Activated naive CD8-positive, alpha-beta T cell treated with anti-CD3 and anti-CD28 coated beads, Interleukin-2, amount 10 ng/mL, durations not matched to agents 7 days and 5 days (primary cell): ENCODE data around the gene CFAP97. TPM values are rescaled to one million over a fixed set of nuclear protein-coding genes. Genes with fewer than 3 reads are reported as not detected.

Source experiments
- ATAC-seq: fragments of 150-1000 bp; cut with Tn5 transposase; one replicate; pipeline ENCODE4 v1.10.0; 2021; ENCODE audit warnings: low read depth, moderate library complexity
- POLR2A ChIA-PET: fragments of 350-600 bp; sonication (Branson Sonifier 250); formaldehyde crosslinking; loops from one replicate; lab custom pipeline; 2021; ENCODE audit warnings: antibody characterized with exemption; lab: Charles Lee
- DNase-seq: peaks from one replicate; pipeline ENCODE4 v3.0.0; 2021
- H3K27ac Mint-ChIP-seq: one replicate; pipeline ENCODE4 v1.8.0; 2022; ENCODE audit warnings: mild to moderate bottlenecking, mixed read lengths
- H3K27me3 Mint-ChIP-seq: one replicate; pipeline ENCODE4 v1.8.0; 2022; ENCODE audit warnings: mild to moderate bottlenecking, moderate library complexity, mixed read lengths
- H3K36me3 Mint-ChIP-seq: one replicate; pipeline ENCODE4 v1.8.0; 2021; ENCODE audit warnings: mild to moderate bottlenecking, mixed read lengths
- H3K4me1 Mint-ChIP-seq: one replicate; pipeline ENCODE4 v1.8.0; 2021; ENCODE audit warnings: mixed read lengths
- H3K4me3 Mint-ChIP-seq: one replicate; pipeline ENCODE4 v1.8.0; 2022; ENCODE audit warnings: mild to moderate bottlenecking, moderate library complexity, mixed read lengths
- H3K9me3 Mint-ChIP-seq: one replicate; pipeline ENCODE4 v1.8.0; 2021; ENCODE audit warnings: mixed read lengths
- total RNA-seq, 2 experiments: library from RNA; stranded (reverse); gene quantifications; one replicate each; pipeline ENCODE4 v1.2.3, GENCODE V29; 2021

CFAP97 gene
- total RNA-seq, 2 experiments from 2014 or later: 30.3 to 30.5 TPM

GRCh38 chr4:185171373-185172071 is 32.3 kb downstream of the CFAP97 start:
- H3K36me3 Mint-ChIP-seq: peaks cover 32% of the 10 kb centered on the region
- no peaks in the 10 kb centered on the region for H3K27me3 Mint-ChIP-seq
- peaks cover 3% of the 10 kb centered on the region for H3K9me3 Mint-ChIP-seq
- no peak overlapping the region for H3K4me3 Mint-ChIP-seq
- no peak overlapping the region for H3K27ac Mint-ChIP-seq
- POLR2A ChIA-PET: no interaction called here
- ATAC-seq: no peak
- peaks cover 1% of the 10 kb centered on the region for H3K4me1 Mint-ChIP-seq
- no peak for DNase-seq

GRCh38 chr4:185167234-185167633 is 36.6 kb downstream of the CFAP97 start:
- ATAC-seq: no peak
- POLR2A ChIA-PET: no interaction called here
- peaks cover 35% of the 10 kb centered on the region for H3K36me3 Mint-ChIP-seq
- H3K27ac Mint-ChIP-seq: no peak overlapping the region
- H3K4me1 Mint-ChIP-seq: peaks cover 14% of the 10 kb centered on the region
- H3K9me3 Mint-ChIP-seq: peaks cover 3% of the 10 kb centered on the region
- no peak overlapping the region for H3K4me3 Mint-ChIP-seq
- peaks cover 5% of the 10 kb centered on the region for H3K27me3 Mint-ChIP-seq
- DNase-seq: no peak

DNA sequence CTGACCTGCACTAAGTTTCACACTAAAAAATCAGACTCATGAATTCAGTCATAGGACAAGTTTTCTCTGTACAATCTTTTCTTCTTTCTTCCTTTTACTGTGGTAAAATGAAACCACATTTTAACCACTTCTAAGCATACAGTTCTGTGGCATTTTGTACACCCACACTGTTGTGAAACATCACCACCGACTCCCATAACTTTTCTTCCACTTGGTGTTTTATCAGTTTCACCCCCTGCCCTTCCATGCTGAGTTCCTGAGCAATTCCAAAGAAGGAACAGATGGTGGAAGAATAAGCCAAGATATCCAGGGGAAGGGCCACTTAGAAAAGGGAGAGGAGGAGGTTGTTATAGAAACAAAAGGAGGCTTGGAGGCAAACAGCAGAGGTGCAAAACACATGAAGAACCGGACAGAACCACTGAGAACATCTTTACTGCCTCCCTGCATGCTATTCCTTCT is 38.2 kb downstream of the CFAP97 start:
- H3K27me3 Mint-ChIP-seq: peaks cover 6% of the 10 kb centered on the region
- peak; percentile 75 for ATAC-seq
- DNase-seq: no peak
- peaks cover 43% of the 10 kb centered on the region for H3K36me3 Mint-ChIP-seq
- H3K27ac Mint-ChIP-seq: peak overlapping the region; percentile 41
- H3K9me3 Mint-ChIP-seq: peaks cover 3% of the 10 kb centered on the region
- peak overlapping the region; percentile 48 for H3K4me3 Mint-ChIP-seq
- POLR2A ChIA-PET: no interaction called here
- peaks cover 13% of the 10 kb centered on the region for H3K4me1 Mint-ChIP-seq

GRCh38 chr4:185151296-185151695 is 52.5 kb downstream of the CFAP97 start:
- no peak for DNase-seq
- H3K9me3 Mint-ChIP-seq: no peaks in the 10 kb centered on the region
- no peaks in the 10 kb centered on the region for H3K4me1 Mint-ChIP-seq
- POLR2A ChIA-PET: no interaction called here
- H3K4me3 Mint-ChIP-seq: no peak overlapping the region
- H3K27me3 Mint-ChIP-seq: no peaks in the 10 kb centered on the region
- ATAC-seq: no peak
- H3K27ac Mint-ChIP-seq: no peak overlapping the region
- peaks cover 16% of the 10 kb centered on the region for H3K36me3 Mint-ChIP-seq

GRCh38 chr4:185149392-185149791 is 54.4 kb downstream of the CFAP97 start:
- Mint-ChIP-seq H3K9me3 (no peaks in the 10 kb centered on the region), H3K27ac (no peak overlapping the region), H3K4me1 (no peaks in the 10 kb centered on the region), H3K27me3 (no peaks in the 10 kb centered on the region), H3K4me3 (no peak overlapping the region), H3K36me3 (peaks cover 14% of the 10 kb centered on the region)
- ATAC-seq (no peak), DNase-seq (no peak)
- POLR2A ChIA-PET: no interaction called here

DNA sequence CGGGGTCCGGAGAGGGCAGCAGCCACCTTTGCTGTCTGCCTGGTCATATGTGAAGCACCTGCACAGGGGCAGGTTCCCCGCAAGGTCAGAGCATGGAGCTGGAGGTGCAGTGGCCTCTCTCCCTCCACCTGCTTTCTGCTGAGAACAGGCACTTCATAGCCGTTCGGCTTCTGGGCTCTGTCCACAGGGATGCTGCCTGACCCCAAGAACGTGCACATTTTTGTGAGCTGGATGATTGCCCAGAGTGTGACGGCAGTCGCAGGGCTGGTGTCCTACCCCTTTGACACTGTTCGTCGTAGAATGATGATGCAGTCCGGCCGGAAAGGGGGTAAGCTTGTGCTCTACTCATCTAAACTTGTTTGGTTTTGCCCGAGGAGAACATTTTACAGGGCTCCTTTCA is 58.2 kb downstream of the CFAP97 start:
- Mint-ChIP-seq H3K9me3 (no peaks in the 10 kb centered on the region), H3K27me3 (peaks cover 16% of the 10 kb centered on the region), H3K27ac (no peak overlapping the region), H3K4me1 (peaks cover 10% of the 10 kb centered on the region), H3K36me3 (peaks cover 4% of the 10 kb centered on the region), H3K4me3 (no peak overlapping the region)
- DNase-seq (no peak), ATAC-seq (no peak)
- POLR2A ChIA-PET: no interaction called here

- no peaks in the 10 kb centered on the region for H3K9me3 Mint-ChIP-seq
- H3K4me3 Mint-ChIP-seq: no peak overlapping the region
- DNase-seq (no peak), ATAC-seq (no peak)
- H3K4me1 Mint-ChIP-seq: peaks cover 10% of the 10 kb centered on the region
- POLR2A ChIA-PET: no interaction called here
- H3K27me3 Mint-ChIP-seq: peaks cover 22% of the 10 kb centered on the region
- no peak overlapping the region for H3K27ac Mint-ChIP-seq
- H3K36me3 Mint-ChIP-seq: peaks cover 4% of the 10 kb centered on the region
Measured at GRCh38 chr4:185144601-185145240, 59.1 kb downstream of the CFAP97 start.

DNA sequence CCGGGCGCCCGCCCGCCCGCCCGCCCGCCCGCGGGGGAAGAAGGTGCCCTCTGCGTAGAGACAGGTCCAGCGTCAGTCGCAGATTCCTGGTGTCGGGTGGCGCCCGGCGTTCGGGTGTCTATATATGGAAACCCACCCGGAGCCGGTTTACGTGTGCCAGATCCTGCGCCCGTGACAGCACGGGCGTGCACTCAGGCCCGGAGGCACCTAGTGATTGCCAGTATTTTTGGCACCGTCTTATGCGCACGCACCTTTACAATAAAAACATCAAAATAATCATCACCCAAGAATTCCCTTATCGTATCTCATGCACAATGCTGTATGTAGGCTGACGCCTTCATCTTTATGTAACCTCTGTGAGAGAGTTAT is 60.2 kb downstream of the CFAP97 start:
- no peak for ATAC-seq
- no peak overlapping the region for H3K27ac Mint-ChIP-seq
- POLR2A ChIA-PET: interaction anchor here (0.9 to 1.5 kb wide), 2 partner anchors 252 to 253 kb away, joined by 3 to 5 read pairs; partner anchors contain the start of gene ANKRD37
- no peak for DNase-seq
- no peaks in the 10 kb centered on the region for H3K9me3 Mint-ChIP-seq
- peaks cover 10% of the 10 kb centered on the region for H3K4me1 Mint-ChIP-seq
- peaks cover 4% of the 10 kb centered on the region for H3K36me3 Mint-ChIP-seq
- H3K4me3 Mint-ChIP-seq: peak overlapping the region; percentile 81
- peaks cover 28% of the 10 kb centered on the region for H3K27me3 Mint-ChIP-seq

DNA sequence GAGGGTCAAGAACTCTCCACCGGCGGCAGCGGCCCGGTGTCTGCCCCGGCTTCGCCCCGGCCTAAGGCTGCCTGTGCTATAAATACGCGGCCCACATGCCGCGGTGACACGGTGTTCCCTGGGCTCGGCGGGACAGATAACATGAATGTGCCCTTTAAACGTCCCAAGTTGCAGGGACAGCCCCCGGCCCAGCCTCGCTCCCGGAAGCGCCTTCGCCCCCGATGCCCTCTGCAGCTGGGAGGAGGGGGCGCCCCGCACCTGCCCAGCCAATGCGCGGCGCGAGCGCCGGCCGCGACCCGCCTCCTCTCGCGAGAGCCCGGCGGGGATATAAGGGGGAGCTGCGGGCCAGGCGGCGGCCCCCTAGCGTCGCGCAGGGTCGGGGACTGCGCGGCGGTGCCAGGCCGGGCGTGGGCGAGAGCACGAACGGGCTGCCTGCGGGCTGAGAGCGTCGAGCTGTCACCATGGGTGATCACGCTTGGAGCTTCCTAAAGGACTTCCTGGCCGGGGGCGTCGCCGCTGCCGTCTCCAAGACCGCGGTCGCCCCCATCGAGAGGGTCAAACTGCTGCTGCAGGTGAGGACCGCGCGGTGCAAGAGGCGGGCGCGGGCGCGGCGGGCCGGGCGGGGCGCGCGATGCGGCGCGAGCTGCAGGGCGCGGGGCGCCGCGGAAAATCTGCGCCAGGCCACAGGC is 60.7 kb downstream of the CFAP97 start, which contains the start of gene SLC25A4:
TSS of gene SLC25A4 (plus strand) at position 355 of the 689 bp plus-strand sequence. CDS start at position 462, 107 bp downstream.
- Mint-ChIP-seq H3K4me1 (peaks cover 10% of the 10 kb centered on the region), H3K36me3 (peaks cover 4% of the 10 kb centered on the region), H3K27me3 (peaks cover 33% of the 10 kb centered on the region), H3K27ac (peak within 1 kb of the TSS; percentile 57), H3K4me3 (peak within 1 kb of the TSS; percentile 85), H3K9me3 (no peaks in the 10 kb centered on the region)
- POLR2A ChIA-PET: interaction anchor here (0.9 to 1.5 kb wide), 2 partner anchors 252 to 253 kb away, joined by 3 to 5 read pairs; partner anchors contain the start of gene ANKRD37
- DNase-seq (peak; percentile 88), ATAC-seq (peak; percentile 96)

- Mint-ChIP-seq H3K27me3 (peaks cover 36% of the 10 kb centered on the region), H3K36me3 (peaks cover 4% of the 10 kb centered on the region), H3K9me3 (no peaks in the 10 kb centered on the region), H3K27ac (peak overlapping the region; percentile 57), H3K4me3 (peak overlapping the region; percentile 85), H3K4me1 (peaks cover 10% of the 10 kb centered on the region)
- no peak for DNase-seq
- peak; percentile 9 for ATAC-seq
- POLR2A ChIA-PET: interaction anchor here (0.7 to 1.5 kb wide), 2 partner anchors 254 to 281 kb away, joined by 3 to 5 read pairs; partner anchors contain the start of gene ANKRD37
Measured at GRCh38 chr4:185142564-185142911, 61.3 kb downstream of the CFAP97 start.

DNA sequence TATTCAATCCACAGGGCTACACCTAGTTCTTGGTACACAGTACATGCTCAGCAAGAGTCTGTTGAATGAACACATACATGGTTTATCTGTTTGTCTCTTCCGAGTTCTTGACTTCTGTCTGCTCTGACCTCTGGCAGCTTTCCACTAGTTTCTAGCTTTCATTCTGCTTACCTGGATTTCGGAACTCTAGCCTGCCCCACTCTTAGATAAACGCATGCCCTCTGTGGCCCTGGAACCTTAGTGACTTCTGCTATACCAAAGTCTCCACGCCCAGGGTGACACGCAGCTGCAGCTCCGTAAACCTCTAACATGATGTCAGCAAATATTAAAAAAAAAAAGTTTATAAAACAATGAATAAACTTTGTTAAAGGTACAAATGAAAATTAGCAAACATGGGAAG is 62.0 kb downstream of the CFAP97 start:
- Mint-ChIP-seq H3K27me3 (peaks cover 37% of the 10 kb centered on the region), H3K36me3 (peaks cover 4% of the 10 kb centered on the region), H3K4me3 (no peak overlapping the region), H3K27ac (no peak overlapping the region), H3K4me1 (peaks cover 10% of the 10 kb centered on the region), H3K9me3 (no peaks in the 10 kb centered on the region)
- DNase-seq (no peak), ATAC-seq (no peak)
- POLR2A ChIA-PET: interaction anchor here (0.7 kb wide), 1 partner anchor 282 kb away, joined by 3 read pairs; no protein-coding TSS in a partner anchor

DNA sequence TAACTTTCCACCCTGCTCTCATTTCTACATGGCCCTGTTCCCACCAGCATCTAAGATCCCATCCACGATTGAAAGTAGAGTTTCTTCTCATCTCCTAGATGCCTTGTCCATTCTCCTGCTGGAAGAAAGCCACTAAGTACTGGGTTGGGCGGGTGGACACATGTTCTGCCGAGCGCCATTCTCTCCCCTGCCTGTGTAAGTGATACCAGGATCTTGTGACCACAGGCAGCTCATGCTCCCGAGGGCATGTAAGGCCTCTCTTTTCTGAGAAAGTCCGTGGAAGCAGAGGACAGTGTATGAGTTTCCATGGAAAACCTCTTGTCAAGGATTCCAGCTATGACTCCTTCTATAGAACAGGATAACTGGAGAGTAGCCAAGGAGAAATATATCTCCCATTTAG is 64.1 kb downstream of the CFAP97 start:
- Mint-ChIP-seq H3K9me3 (no peaks in the 10 kb centered on the region), H3K27ac (no peak overlapping the region), H3K36me3 (peaks cover 4% of the 10 kb centered on the region), H3K27me3 (peaks cover 47% of the 10 kb centered on the region), H3K4me3 (no peak overlapping the region), H3K4me1 (peaks cover 10% of the 10 kb centered on the region)
- ATAC-seq (no peak), DNase-seq (no peak)
- POLR2A ChIA-PET: no interaction called here

- no peak overlapping the region for H3K27ac Mint-ChIP-seq
- H3K4me3 Mint-ChIP-seq: no peak overlapping the region
- POLR2A ChIA-PET: no interaction called here
- no peaks in the 10 kb centered on the region for H3K9me3 Mint-ChIP-seq
- ATAC-seq (no peak), DNase-seq (no peak)
- no peaks in the 10 kb centered on the region for H3K36me3 Mint-ChIP-seq
- H3K27me3 Mint-ChIP-seq: peaks cover 45% of the 10 kb centered on the region
- H3K4me1 Mint-ChIP-seq: peaks cover 4% of the 10 kb centered on the region
Measured at GRCh38 chr4:185138161-185138560, 65.6 kb downstream of the CFAP97 start.
